Hepatocyte (in vitro differentiated cells): ENCODE results near the gene SHKBP1. TPM values are rescaled to one million over a fixed set of nuclear protein-coding genes. Genes with fewer than 3 reads are reported as not detected.

Experiments used
- DNase-seq: peaks from one replicate; pipeline ENCODE4 v3.0.0-alpha.2; 2016; ENCODE audit warnings: low spot score
- H2AFZ ChIP-seq: fragments of 200-600 bp; sonication (generic); 2 replicates; pipeline ENCODE4 v1.6.0; 2016; ENCODE audit warnings: antibody characterized with exemption, mild to moderate bottlenecking
- H3K27ac ChIP-seq: fragments of 200-600 bp; sonication (generic); 2 replicates; pipeline ENCODE4 v1.5.1; 2016; ENCODE audit warnings: mild to moderate bottlenecking
- H3K27me3 ChIP-seq: fragments of 200-600 bp; sonication (generic); 2 replicates; pipeline ENCODE4 v1.6.1; 2016
- H3K36me3 ChIP-seq: fragments of 200-600 bp; sonication (generic); replicated peaks from 2 replicates; pipeline ENCODE4 v1.5.1; 2016; ENCODE audit warnings: low read depth; ENCODE audit not compliant: insufficient read depth
- H3K4me1 ChIP-seq: fragments of 200-600 bp; sonication (generic); 2 replicates; pipeline ENCODE4 v1.5.1; 2016; ENCODE audit warnings: mild to moderate bottlenecking, moderate library complexity; ENCODE audit not compliant: insufficient read depth
- H3K4me2 ChIP-seq: fragments of 200-600 bp; sonication (generic); 2 replicates; pipeline ENCODE4 v1.6.0; 2016
- H3K4me3 ChIP-seq: fragments of 200-600 bp; sonication (generic); 2 replicates; pipeline ENCODE4 v1.5.1; 2016; ENCODE audit warnings: mild to moderate bottlenecking
- H3K79me2 ChIP-seq: fragments of 200-600 bp; sonication (generic); 2 replicates; pipeline ENCODE4 v1.6.0; 2017; ENCODE audit warnings: mild to moderate bottlenecking
- H3K9me2 ChIP-seq: fragments of 200-600 bp; sonication (generic); replicated peaks from 2 replicates; pipeline ENCODE4 v1.6.0; 2017; ENCODE audit warnings: mild to moderate bottlenecking; ENCODE audit not compliant: insufficient read depth
- H3K9me3 ChIP-seq: fragments of 200-600 bp; sonication (generic); 2 replicates; pipeline ENCODE4 v1.5.1; 2016; ENCODE audit warnings: low read depth, mild to moderate bottlenecking
- H4K20me1 ChIP-seq: fragments of 200-600 bp; sonication (generic); 2 replicates; pipeline ENCODE4 v1.6.0; 2016; ENCODE audit warnings: mild to moderate bottlenecking; ENCODE audit not compliant: insufficient read depth, poor library complexity, severe bottlenecking
- EZH2 ChIP-seq: fragments of 200-600 bp; sonication (generic); IDR thresholded peaks from 2 replicates; pipeline ENCODE4 v1.6.1; 2016; ENCODE audit warnings: antibody characterized with exemption, mild to moderate bottlenecking, borderline replicate concordance
- EZH2phosphoT487 ChIP-seq: fragments of 200-600 bp; sonication (generic); IDR thresholded peaks from one replicate; pipeline ENCODE4 v1.6.1; 2018; ENCODE audit warnings: antibody characterized with exemption, mild to moderate bottlenecking, low read depth, moderate library complexity; ENCODE audit not compliant: unreplicated experiment, severe bottlenecking
- WGBS: methylation state at CpG from one replicate; pipeline ENCODE4 v1.1.6; 2016; ENCODE audit warnings: low lambda C conversion rate; ENCODE audit errors: missing lambda C conversion rate; 5-methylcytosine and 5-hydroxymethylcytosine counted together
- polyA plus RNA-seq: library from polyadenylated mRNA; unstranded; fragments of >200 nt; fragmentation: Nextera tagmentation; extraction: Ambion mirVana; gene quantifications from 2 replicates; pipeline ENCODE4 v1.2.1, GENCODE V29; 2016
- total RNA-seq: library from RNA; depleted of rRNA; stranded (reverse); fragments of >200 nt; gene quantifications from 2 replicates; pipeline ENCODE4 v1.2.3, GENCODE V29; 2014
- TF ChIP-seq, protein P1 (sequence below): fragments of 200-600 bp; sonication (generic); IDR thresholded peaks from 2 replicates; pipeline ENCODE4 v1.5.1; 2016; ENCODE audit warnings: antibody characterized with exemption, mild to moderate bottlenecking; ENCODE audit not compliant: poor library complexity

SHKBP1 gene
- total and polyA plus RNA-seq, 2 experiments from 2014 or later = 44.6 to 83.6 TPM

DNA sequence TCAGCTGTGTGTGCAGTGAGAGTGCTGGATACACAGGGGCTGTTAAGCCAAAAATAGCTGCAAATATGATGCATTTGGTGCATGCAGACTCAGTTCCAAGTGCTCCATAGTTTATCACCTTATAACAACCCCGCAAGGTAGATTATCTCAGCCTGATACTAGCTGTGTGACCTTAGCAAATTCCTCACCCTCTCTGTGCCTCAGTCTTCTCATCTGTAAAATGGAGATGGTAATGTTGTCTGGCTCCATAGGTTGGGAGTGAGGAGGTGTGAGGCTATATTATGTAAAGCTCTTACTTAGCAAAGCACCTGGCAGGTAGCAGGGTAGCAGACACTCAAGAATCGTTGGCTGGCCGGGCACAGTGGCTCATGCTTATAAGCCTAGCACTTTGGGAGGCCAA, 23.8 kb upstream of the SHKBP1 start:
- TF ChIP-seq EZH2 = no peak
- no peak for TF ChIP-seq EZH2phosphoT487
- H3K27ac ChIP-seq = no peak overlapping the region
- no peak overlapping the region for H2AFZ ChIP-seq
- H3K4me3 ChIP-seq = no peak overlapping the region
- H3K9me3 ChIP-seq = no peaks in the 10 kb centered on the region
- no peaks in the 10 kb centered on the region for H3K79me2 ChIP-seq
- H3K4me2 ChIP-seq = no peak overlapping the region
- 98% methylated on average over 3 of the region's 3 CpGs for WGBS
- no peaks in the 10 kb centered on the region for H3K9me2 ChIP-seq
- no peaks in the 10 kb centered on the region for H3K4me1 ChIP-seq
- no peak for DNase-seq
- H4K20me1 ChIP-seq = no peaks in the 10 kb centered on the region
- no peaks in the 10 kb centered on the region for H3K36me3 ChIP-seq
- H3K27me3 ChIP-seq = peaks cover 46% of the 10 kb centered on the region

- no peak for DNase-seq
- H3K4me3 ChIP-seq = no peak overlapping the region
- 38% methylated on average over 60 of the region's 69 CpGs for WGBS
- no peaks in the 10 kb centered on the region for H3K9me2 ChIP-seq
- peak overlapping the region; percentile 41 for H3K4me2 ChIP-seq
- no peak overlapping the region for H3K27ac ChIP-seq
- H3K9me3 ChIP-seq = no peaks in the 10 kb centered on the region
- no peak for TF ChIP-seq EZH2
- no peak for TF ChIP-seq EZH2phosphoT487
- TF ChIP-seq, protein P1, sequence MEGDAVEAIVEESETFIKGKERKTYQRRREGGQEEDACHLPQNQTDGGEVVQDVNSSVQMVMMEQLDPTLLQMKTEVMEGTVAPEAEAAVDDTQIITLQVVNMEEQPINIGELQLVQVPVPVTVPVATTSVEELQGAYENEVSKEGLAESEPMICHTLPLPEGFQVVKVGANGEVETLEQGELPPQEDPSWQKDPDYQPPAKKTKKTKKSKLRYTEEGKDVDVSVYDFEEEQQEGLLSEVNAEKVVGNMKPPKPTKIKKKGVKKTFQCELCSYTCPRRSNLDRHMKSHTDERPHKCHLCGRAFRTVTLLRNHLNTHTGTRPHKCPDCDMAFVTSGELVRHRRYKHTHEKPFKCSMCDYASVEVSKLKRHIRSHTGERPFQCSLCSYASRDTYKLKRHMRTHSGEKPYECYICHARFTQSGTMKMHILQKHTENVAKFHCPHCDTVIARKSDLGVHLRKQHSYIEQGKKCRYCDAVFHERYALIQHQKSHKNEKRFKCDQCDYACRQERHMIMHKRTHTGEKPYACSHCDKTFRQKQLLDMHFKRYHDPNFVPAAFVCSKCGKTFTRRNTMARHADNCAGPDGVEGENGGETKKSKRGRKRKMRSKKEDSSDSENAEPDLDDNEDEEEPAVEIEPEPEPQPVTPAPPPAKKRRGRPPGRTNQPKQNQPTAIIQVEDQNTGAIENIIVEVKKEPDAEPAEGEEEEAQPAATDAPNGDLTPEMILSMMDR = no peak
- H2AFZ ChIP-seq = no peak overlapping the region
- H3K4me1 ChIP-seq = no peaks in the 10 kb centered on the region
- no peaks in the 10 kb centered on the region for H3K79me2 ChIP-seq
- H4K20me1 ChIP-seq = no peaks in the 10 kb centered on the region
- H3K27me3 ChIP-seq = peaks cover 39% of the 10 kb centered on the region
- H3K36me3 ChIP-seq = no peaks in the 10 kb centered on the region
Measured at GRCh38 chr19:40553885-40554857, 22.5 kb upstream of the SHKBP1 start.

DNA sequence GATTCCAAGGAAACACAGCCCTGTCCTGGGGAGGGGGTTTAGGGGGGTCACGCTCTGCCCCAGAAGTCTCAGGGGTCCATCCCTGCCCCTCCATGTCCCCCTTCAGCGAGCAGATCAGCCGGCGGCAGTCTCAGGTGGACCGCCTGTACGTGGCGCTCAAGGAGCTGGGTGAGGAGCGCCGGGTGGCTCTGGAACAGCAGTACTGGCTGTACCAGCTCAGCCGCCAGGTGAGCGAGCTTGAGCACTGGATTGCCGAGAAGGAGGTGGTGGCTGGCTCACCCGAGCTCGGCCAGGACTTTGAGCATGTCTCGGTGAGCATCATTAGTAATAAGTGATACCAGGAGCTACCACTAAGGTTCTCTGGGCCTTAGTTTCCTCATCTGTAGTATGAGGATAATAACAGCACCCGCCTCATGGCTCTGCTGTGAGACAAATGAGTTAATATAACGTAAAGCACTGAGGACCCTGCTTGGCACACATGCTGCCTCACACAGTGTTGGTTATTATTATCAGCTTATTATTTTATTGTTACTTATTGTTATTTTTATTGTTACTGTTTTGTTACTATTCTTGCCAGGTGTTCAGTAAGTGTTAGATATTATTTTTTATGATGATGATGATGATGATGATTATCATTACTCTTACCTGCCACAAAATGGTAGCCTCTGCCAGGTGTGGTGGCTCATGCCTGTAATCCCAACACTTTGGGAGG, 20.5 kb upstream of the SHKBP1 start:
- WGBS = 79% methylated on average over 17 of the region's 17 CpGs
- no peak overlapping the region for H3K4me3 ChIP-seq
- TF ChIP-seq EZH2 (no peak), EZH2phosphoT487 (no peak)
- TF ChIP-seq, protein P1 = no peak
- DNase-seq = no peak
- H3K9me3 ChIP-seq = no peaks in the 10 kb centered on the region
- no peaks in the 10 kb centered on the region for H3K4me1 ChIP-seq
- H3K9me2 ChIP-seq = no peaks in the 10 kb centered on the region
- no peak overlapping the region for H3K4me2 ChIP-seq
- no peak overlapping the region for H2AFZ ChIP-seq
- H3K27me3 ChIP-seq = peaks cover 39% of the 10 kb centered on the region
- H3K27ac ChIP-seq = no peak overlapping the region
- no peaks in the 10 kb centered on the region for H3K79me2 ChIP-seq
- no peaks in the 10 kb centered on the region for H4K20me1 ChIP-seq
- no peaks in the 10 kb centered on the region for H3K36me3 ChIP-seq
